Astrocyte (in vitro differentiated cells and primary cell): ENCODE measurements around the gene ERMP1. TPM values are rescaled to one million over a fixed set of nuclear protein-coding genes. Genes with fewer than 3 reads are reported as not detected.

Experiments
- DNase-seq: peaks from one replicate; pipeline ENCODE4 v3.0.0-alpha.2; 2010; ENCODE audit warnings: low read depth
- FAIRE-seq: peaks from 2 replicates; lab custom pipeline; 2011; peaks lifted over from hg19 to GRCh38; lab: Jason Lieb, UNC
- H2AFZ ChIP-seq: 2 replicates; pipeline ENCODE4 v1.6.0; 2012; ENCODE audit warnings: low read depth, low read length, inconsistent platforms
- H3K27ac ChIP-seq: 2 replicates; pipeline ENCODE4 v1.5.1; 2011; ENCODE audit warnings: low read depth, low read length, inconsistent platforms
- H3K27me3 ChIP-seq: 2 replicates; pipeline ENCODE4 v1.6.0; 2011; ENCODE audit warnings: low read length, inconsistent platforms; ENCODE audit not compliant: insufficient read depth
- H3K36me3 ChIP-seq: 2 replicates; pipeline ENCODE4 v1.5.1; 2011; ENCODE audit warnings: low read length, inconsistent platforms; ENCODE audit not compliant: insufficient read depth
- H3K4me1 ChIP-seq: 2 replicates; pipeline ENCODE4 v1.5.1; 2011; ENCODE audit warnings: low read length, inconsistent platforms; ENCODE audit not compliant: insufficient read depth
- H3K4me2 ChIP-seq: 2 replicates; pipeline ENCODE4 v1.6.0; 2012; ENCODE audit warnings: low read length, inconsistent platforms
- H3K4me3 ChIP-seq: 2 replicates; pipeline ENCODE4 v1.5.1; 2011; ENCODE audit warnings: low read depth, mild to moderate bottlenecking, low read length, inconsistent platforms; ENCODE audit not compliant: insufficient read depth
- H3K79me2 ChIP-seq: 2 replicates; pipeline ENCODE4 v1.6.0; 2012; ENCODE audit warnings: mild to moderate bottlenecking, low read length, inconsistent platforms; ENCODE audit not compliant: insufficient read depth
- H3K9ac ChIP-seq: 2 replicates; pipeline ENCODE4 v1.6.0; 2012; ENCODE audit warnings: mild to moderate bottlenecking, low read length, inconsistent platforms
- H3K9me3 ChIP-seq: 2 replicates; pipeline ENCODE4 v1.5.1; 2012; ENCODE audit warnings: low read depth, mild to moderate bottlenecking, low read length, inconsistent platforms; ENCODE audit not compliant: insufficient read depth
- H4K20me1 ChIP-seq: 2 replicates; pipeline ENCODE4 v1.6.0; 2012; ENCODE audit warnings: low read length, inconsistent platforms; ENCODE audit not compliant: insufficient read depth
- H3K27ac Mint-ChIP-seq: one replicate; pipeline ENCODE4 v1.8.0; 2021; ENCODE audit warnings: mild to moderate bottlenecking, mixed read lengths; ENCODE audit not compliant: unreplicated experiment
- H3K27me3 Mint-ChIP-seq: one replicate; pipeline ENCODE4 v1.8.0; 2021; ENCODE audit warnings: low read depth, mixed read lengths; ENCODE audit not compliant: unreplicated experiment
- H3K36me3 Mint-ChIP-seq: one replicate; pipeline ENCODE4 v1.8.0; 2021; ENCODE audit warnings: low read depth, mixed read lengths; ENCODE audit not compliant: unreplicated experiment
- H3K4me1 Mint-ChIP-seq: one replicate; pipeline ENCODE4 v1.8.0; 2021; ENCODE audit warnings: low read depth, mixed read lengths; ENCODE audit not compliant: unreplicated experiment
- H3K4me3 Mint-ChIP-seq: one replicate; pipeline ENCODE4 v1.8.0; 2021; ENCODE audit warnings: mild to moderate bottlenecking, moderate library complexity, mixed read lengths; ENCODE audit not compliant: unreplicated experiment
- H3K9me3 Mint-ChIP-seq: one replicate; pipeline ENCODE4 v1.8.0; 2021; ENCODE audit warnings: mild to moderate bottlenecking, mixed read lengths; ENCODE audit not compliant: unreplicated experiment
- CTCF ChIP-seq: IDR thresholded peaks from 2 replicates; pipeline ENCODE4 v1.5.1; 2011; ENCODE audit warnings: low read depth, mild to moderate bottlenecking, inconsistent platforms, low read length, moderate library complexity; ENCODE audit not compliant: insufficient read depth
- EZH2 ChIP-seq: IDR thresholded peaks from 2 replicates; pipeline ENCODE4 v1.6.1; 2012; ENCODE audit warnings: mild to moderate bottlenecking, low read length, inconsistent platforms; ENCODE audit not compliant: insufficient read depth
- total RNA-seq: library from RNA; stranded (reverse); gene quantifications from 2 replicates; pipeline ENCODE4 v1.2.1, GENCODE V29; 2021

The ERMP1 gene
- total RNA-seq, 1 donor from 2014 or later: 8.8 TPM

GRCh38 chr9:5817862-5818261 is 15.1 kb downstream of the ERMP1 start:
- no peak overlapping the region for H3K27ac ChIP-seq
- H3K27ac Mint-ChIP-seq: peak overlapping the region; percentile 62
- H3K4me3 Mint-ChIP-seq: no peak overlapping the region
- no peaks in the 10 kb centered on the region for H3K9me3 Mint-ChIP-seq
- H3K4me3 ChIP-seq: no peak overlapping the region
- H4K20me1 ChIP-seq: no peaks in the 10 kb centered on the region
- peak; percentile 65 for FAIRE-seq
- H3K36me3 ChIP-seq: no peaks in the 10 kb centered on the region
- no peak overlapping the region for H2AFZ ChIP-seq
- peak; percentile 72 for DNase-seq
- H3K27me3 Mint-ChIP-seq: no peaks in the 10 kb centered on the region
- H3K4me1 ChIP-seq: peaks cover 7% of the 10 kb centered on the region
- H3K4me1 Mint-ChIP-seq: peaks cover 13% of the 10 kb centered on the region
- H3K9me3 ChIP-seq: no peaks in the 10 kb centered on the region
- TF ChIP-seq CTCF (no peak), EZH2 (no peak)
- no peaks in the 10 kb centered on the region for H3K36me3 Mint-ChIP-seq
- H3K9ac ChIP-seq: no peak overlapping the region
- H3K4me2 ChIP-seq: no peak overlapping the region
- H3K79me2 ChIP-seq: no peaks in the 10 kb centered on the region
- H3K27me3 ChIP-seq: no peaks in the 10 kb centered on the region

- Mint-ChIP-seq H3K36me3 (no peaks in the 10 kb centered on the region), H3K27ac (no peak overlapping the region), H3K27me3 (no peaks in the 10 kb centered on the region), H3K4me1 (peaks cover 13% of the 10 kb centered on the region), H3K9me3 (no peaks in the 10 kb centered on the region), H3K4me3 (no peak overlapping the region)
- no peak overlapping the region for H3K27ac ChIP-seq
- no peaks in the 10 kb centered on the region for H3K27me3 ChIP-seq
- H3K79me2 ChIP-seq: no peaks in the 10 kb centered on the region
- H3K36me3 ChIP-seq: no peaks in the 10 kb centered on the region
- no peak overlapping the region for H3K4me2 ChIP-seq
- TF ChIP-seq CTCF: no peak
- TF ChIP-seq EZH2: no peak
- H2AFZ ChIP-seq: no peak overlapping the region
- no peak overlapping the region for H3K9ac ChIP-seq
- H3K4me3 ChIP-seq: no peak overlapping the region
- FAIRE-seq: no peak
- no peaks in the 10 kb centered on the region for H4K20me1 ChIP-seq
- peaks cover 7% of the 10 kb centered on the region for H3K4me1 ChIP-seq
- no peaks in the 10 kb centered on the region for H3K9me3 ChIP-seq
- no peak for DNase-seq
These were observed 17.5 kb downstream of the ERMP1 start for GRCh38 chr9:5815461-5815860.

GRCh38 chr9:5813824-5814223 is 19.1 kb downstream of the ERMP1 start:
- DNase-seq: no peak
- no peaks in the 10 kb centered on the region for H3K79me2 ChIP-seq
- no peaks in the 10 kb centered on the region for H3K27me3 ChIP-seq
- no peak overlapping the region for H3K4me2 ChIP-seq
- H3K9ac ChIP-seq: no peak overlapping the region
- FAIRE-seq: no peak
- Mint-ChIP-seq H3K27me3 (no peaks in the 10 kb centered on the region), H3K27ac (no peak overlapping the region), H3K4me3 (no peak overlapping the region), H3K4me1 (peaks cover 11% of the 10 kb centered on the region), H3K9me3 (no peaks in the 10 kb centered on the region), H3K36me3 (no peaks in the 10 kb centered on the region)
- no peaks in the 10 kb centered on the region for H4K20me1 ChIP-seq
- peaks cover 7% of the 10 kb centered on the region for H3K4me1 ChIP-seq
- no peaks in the 10 kb centered on the region for H3K36me3 ChIP-seq
- H3K27ac ChIP-seq: no peak overlapping the region
- H2AFZ ChIP-seq: no peak overlapping the region
- no peaks in the 10 kb centered on the region for H3K9me3 ChIP-seq
- TF ChIP-seq EZH2 (no peak), CTCF (no peak)
- H3K4me3 ChIP-seq: no peak overlapping the region
